ENCODE data around the gene FBXO48. TPM values are rescaled to one million over a fixed set of nuclear protein-coding genes. Genes with fewer than 3 reads are reported as not detected.
"Not testable (repeated sequence)": the region's sequence is repeated elsewhere in the genome, so short reads cannot be mapped to it uniquely, and the experiment has no call there.

Gene FBXO48
- total RNA-seq, 2 experiments from 2014 or later = 0.44 to 0.50 TPM

DNA sequence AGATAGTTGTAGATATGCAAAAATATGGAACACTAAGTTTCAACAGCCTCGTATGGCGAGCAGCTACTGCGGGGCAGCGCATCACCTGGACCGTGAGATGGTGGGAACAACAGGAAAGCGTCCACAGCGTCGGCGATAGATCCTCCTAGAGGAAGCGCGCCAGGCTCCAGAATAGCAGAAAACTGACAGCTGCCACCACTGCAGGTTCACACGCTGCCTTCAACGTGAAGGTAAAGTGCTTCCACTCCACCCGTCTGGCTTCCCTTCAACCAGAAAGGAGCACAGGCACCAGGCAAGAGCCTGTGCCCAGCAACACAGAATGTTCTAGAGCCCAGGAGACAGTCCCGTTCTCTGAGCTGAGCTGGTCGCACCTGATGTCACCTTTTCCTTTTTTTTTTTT lies 20.0 kb downstream of the FBXO48 start:
- Histone ChIP-seq H3K27ac (ENCODE audit: low read depth in 1 of 2, low read length in 2 of 2) (no peak overlapping the region), H3K36me3 (ENCODE audit: insufficient read depth, low read length) (no peaks in the 10 kb centered on the region), H3K9me3 (ENCODE audit: control insufficient read depth in 1 of 2, insufficient read depth in 1 of 2, low read length in 2 of 2) (peaks cover 0 to 23% of the 10 kb centered on the region in 2 experiments), H3K27me3 (ENCODE audit: control insufficient read depth in 1 of 2, insufficient read depth in 2 of 2, low read length in 2 of 2) (no peaks in the 10 kb centered on the region), H3K4me1 (ENCODE audit: insufficient read depth, low read length) (peaks cover 2% of the 10 kb centered on the region), H3K4me3 (ENCODE audit: low read length) (no peak overlapping the region)
- CTCF ChIA-PET = interaction anchor here (0.8 kb wide), 1 partner anchor 8 kb away, joined by 3 read pairs; no protein-coding TSS in a partner anchor
- no peak for ATAC-seq (ENCODE audit: poor library complexity)
- no peak overlapping the region for H3K27ac Mint-ChIP-seq
- TF ChIP-seq CTCF (IDR thresholded peaks at IDR 0.05) = no peak
- H3K4me3 Mint-ChIP-seq = no peak overlapping the region
- intact Hi-C loops (cut with DNase I, micrococcal nuclease) = no loop called here
- H3K4me1 Mint-ChIP-seq (ENCODE audit: low read depth) = peaks cover 2% of the 10 kb centered on the region
- H3K36me3 Mint-ChIP-seq (ENCODE audit: low read depth) = no peaks in the 10 kb centered on the region
- no peak for DNase-seq
- no peaks in the 10 kb centered on the region for H3K27me3 Mint-ChIP-seq
- no peaks in the 10 kb centered on the region for H3K9me3 Mint-ChIP-seq
- POLR2A ChIA-PET = no interaction called here

DNA sequence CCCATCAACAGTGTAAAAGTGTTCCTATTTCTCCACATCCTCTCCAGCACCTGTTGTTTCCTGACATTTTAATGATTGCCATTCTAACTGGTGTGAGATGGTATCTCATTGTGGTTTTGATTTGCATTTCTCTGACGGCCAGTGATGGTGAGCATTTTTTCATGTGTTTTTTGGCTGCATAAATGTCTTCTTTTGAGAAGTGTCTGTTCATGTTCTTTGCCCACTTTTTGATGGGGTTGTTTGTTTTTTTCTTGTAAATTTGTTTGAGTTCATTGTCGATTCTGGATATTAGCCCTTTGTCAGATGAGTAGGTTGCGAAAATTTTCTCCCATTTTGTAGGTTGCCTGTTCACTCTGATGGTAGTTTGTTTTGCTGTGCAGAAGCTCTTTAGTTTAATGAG lies 20.7 kb downstream of the FBXO48 start:
- intact Hi-C loops (cut with DNase I, micrococcal nuclease); H3K4me1 Mint-ChIP-seq (ENCODE audit: low read depth); H3K4me1 ChIP-seq (ENCODE audit: insufficient read depth, low read length); H3K36me3 Mint-ChIP-seq (ENCODE audit: low read depth); H3K27ac Mint-ChIP-seq; POLR2A ChIA-PET; H3K27me3 Mint-ChIP-seq; DNase-seq; H3K36me3 ChIP-seq (ENCODE audit: insufficient read depth, low read length); H3K9me3 Mint-ChIP-seq; H3K4me3 ChIP-seq (ENCODE audit: low read length); H3K27me3 ChIP-seq (ENCODE audit: control insufficient read depth in 1 of 2, insufficient read depth in 2 of 2, low read length in 2 of 2); H3K27ac ChIP-seq (ENCODE audit: low read depth in 1 of 2, low read length in 2 of 2); H3K4me3 Mint-ChIP-seq; ATAC-seq (ENCODE audit: poor library complexity): not testable (repeated sequence)
- peaks cover 0 to 23% of the 10 kb centered on the region in 2 experiments for H3K9me3 ChIP-seq (ENCODE audit: control insufficient read depth in 1 of 2, insufficient read depth in 1 of 2, low read length in 2 of 2)
- CTCF ChIA-PET = interaction anchor here (0.8 kb wide), 1 partner anchor 8 kb away, joined by 3 read pairs; no protein-coding TSS in a partner anchor

DNA sequence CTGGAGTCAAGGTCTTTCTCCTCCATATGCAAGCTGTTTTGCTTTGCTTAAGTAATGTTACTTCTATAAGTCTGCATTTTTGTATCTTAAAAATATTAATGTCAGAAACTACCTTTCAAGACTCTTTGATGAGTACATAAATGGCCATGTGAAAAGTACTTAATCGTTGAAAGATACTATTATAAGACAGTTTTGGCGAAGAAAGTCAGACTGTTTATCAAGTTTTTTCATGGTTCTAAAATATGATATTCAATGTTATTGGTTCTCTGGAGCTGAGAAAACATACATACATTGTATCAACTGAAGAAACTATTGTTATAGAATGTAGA lies 25.1 kb downstream of the FBXO48 start:
- no peak for ATAC-seq (ENCODE audit: poor library complexity)
- H3K4me1 Mint-ChIP-seq (ENCODE audit: low read depth) = peaks cover 8% of the 10 kb centered on the region
- peak; percentile 36 for TF ChIP-seq CTCF (IDR thresholded peaks at IDR 0.05)
- H3K27me3 Mint-ChIP-seq = no peaks in the 10 kb centered on the region
- DNase-seq = no peak
- H3K9me3 Mint-ChIP-seq = no peaks in the 10 kb centered on the region
- ChIA-PET CTCF (interaction anchor here (0.7 to 1.5 kb wide), 15 partner anchors 11 to 493 kb away, joined by 3 to 8 read pairs (median 3); no protein-coding TSS in a partner anchor), POLR2A (interaction anchor here (0.7 to 1.1 kb wide), 2 partner anchors 17 to 23 kb away, joined by 4 read pairs; no protein-coding TSS in a partner anchor)
- peaks cover 0 to under 1% of the 10 kb centered on the region in 2 experiments for H3K9me3 ChIP-seq (ENCODE audit: control insufficient read depth in 1 of 2, insufficient read depth in 1 of 2, low read length in 2 of 2)
- intact Hi-C loops (cut with DNase I, micrococcal nuclease) = loop anchor here (1.0 to 5.0 kb wide), 4 partner anchors 80 to 320 kb away; no protein-coding TSS in a partner anchor
- no peaks in the 10 kb centered on the region for H3K36me3 Mint-ChIP-seq (ENCODE audit: low read depth)
- H3K4me3 ChIP-seq (ENCODE audit: low read length) = no peak overlapping the region
- H3K27me3 ChIP-seq (ENCODE audit: control insufficient read depth in 1 of 2, insufficient read depth in 2 of 2, low read length in 2 of 2) = no peaks in the 10 kb centered on the region
- H3K27ac Mint-ChIP-seq = no peak overlapping the region
- H3K36me3 ChIP-seq (ENCODE audit: insufficient read depth, low read length) = no peaks in the 10 kb centered on the region
- peaks cover 9% of the 10 kb centered on the region for H3K4me1 ChIP-seq (ENCODE audit: insufficient read depth, low read length)
- no peak overlapping the region for H3K27ac ChIP-seq (ENCODE audit: low read depth in 1 of 2, low read length in 2 of 2)
- no peak overlapping the region for H3K4me3 Mint-ChIP-seq

Data from CD4-positive, alpha-beta T cell (primary cell).